PFSK-1 (cell line): Measurements from ENCODE around the gene ADAMTSL5.

Experiments
- POLR2AphosphoS5 ChIP-seq: IDR thresholded peaks from 2 replicates; pipeline ENCODE4 v1.6.1; 2012; ENCODE audit warnings: low read depth, mild to moderate bottlenecking, control low read depth, low read length, moderate library complexity
- TF ChIP-seq, protein P1 (sequence below), 2 experiments: IDR thresholded peaks; 2 replicates each; pipeline versions ENCODE4 v1.6.1 to v1.8.0; 2011 to 2012; ENCODE audit warnings: low read depth in 2 of 2, low read length in 2 of 2, control low read depth in 1 of 2, inconsistent platforms in 1 of 2, mild to moderate bottlenecking in 1 of 2, moderate library complexity in 1 of 2; ENCODE audit not compliant: insufficient read depth in 1 of 2

DNA sequence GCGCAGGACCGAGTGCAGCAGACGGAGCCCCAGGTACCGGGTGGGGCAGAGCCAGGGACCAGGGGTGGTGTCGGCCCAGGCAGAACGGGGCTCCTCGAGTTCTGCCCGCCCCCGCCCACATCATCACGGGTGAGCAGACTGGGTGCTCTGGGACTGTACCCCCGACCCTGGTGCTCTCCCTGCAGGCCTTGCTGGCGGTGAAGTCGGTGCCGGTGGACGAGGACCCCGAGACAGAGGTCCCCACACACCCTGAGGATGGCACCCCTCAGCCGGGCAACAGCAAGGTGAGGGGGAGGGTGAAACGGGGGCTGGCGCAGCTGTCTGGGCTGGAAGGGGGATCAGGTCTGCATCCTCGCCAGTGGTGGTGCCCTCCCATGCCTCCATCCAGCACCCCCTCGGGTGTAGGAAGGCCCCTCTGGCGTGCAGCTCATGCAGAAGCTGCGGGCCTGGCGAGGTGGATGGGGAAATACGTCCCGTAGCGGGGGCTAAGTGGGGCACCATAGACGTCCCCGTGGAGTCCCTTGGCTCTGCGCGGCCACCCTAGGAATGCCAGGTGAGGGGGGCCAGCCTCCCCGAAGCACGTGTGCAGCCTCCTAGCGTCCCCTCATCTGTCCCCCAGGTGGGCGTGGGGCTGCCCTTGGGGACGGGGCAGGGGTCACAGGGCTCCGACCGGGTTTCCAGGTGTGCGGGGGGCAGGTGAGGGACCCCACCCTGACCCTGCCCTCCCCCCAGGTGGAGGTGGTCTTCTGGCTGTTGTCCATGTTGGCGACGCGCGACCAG lies 56.5 kb downstream of the ADAMTSL5 start:
- TF ChIP-seq POLR2AphosphoS5, result no peak; the same call in 1 of the 2 replicates
- TF ChIP-seq, protein P1, sequence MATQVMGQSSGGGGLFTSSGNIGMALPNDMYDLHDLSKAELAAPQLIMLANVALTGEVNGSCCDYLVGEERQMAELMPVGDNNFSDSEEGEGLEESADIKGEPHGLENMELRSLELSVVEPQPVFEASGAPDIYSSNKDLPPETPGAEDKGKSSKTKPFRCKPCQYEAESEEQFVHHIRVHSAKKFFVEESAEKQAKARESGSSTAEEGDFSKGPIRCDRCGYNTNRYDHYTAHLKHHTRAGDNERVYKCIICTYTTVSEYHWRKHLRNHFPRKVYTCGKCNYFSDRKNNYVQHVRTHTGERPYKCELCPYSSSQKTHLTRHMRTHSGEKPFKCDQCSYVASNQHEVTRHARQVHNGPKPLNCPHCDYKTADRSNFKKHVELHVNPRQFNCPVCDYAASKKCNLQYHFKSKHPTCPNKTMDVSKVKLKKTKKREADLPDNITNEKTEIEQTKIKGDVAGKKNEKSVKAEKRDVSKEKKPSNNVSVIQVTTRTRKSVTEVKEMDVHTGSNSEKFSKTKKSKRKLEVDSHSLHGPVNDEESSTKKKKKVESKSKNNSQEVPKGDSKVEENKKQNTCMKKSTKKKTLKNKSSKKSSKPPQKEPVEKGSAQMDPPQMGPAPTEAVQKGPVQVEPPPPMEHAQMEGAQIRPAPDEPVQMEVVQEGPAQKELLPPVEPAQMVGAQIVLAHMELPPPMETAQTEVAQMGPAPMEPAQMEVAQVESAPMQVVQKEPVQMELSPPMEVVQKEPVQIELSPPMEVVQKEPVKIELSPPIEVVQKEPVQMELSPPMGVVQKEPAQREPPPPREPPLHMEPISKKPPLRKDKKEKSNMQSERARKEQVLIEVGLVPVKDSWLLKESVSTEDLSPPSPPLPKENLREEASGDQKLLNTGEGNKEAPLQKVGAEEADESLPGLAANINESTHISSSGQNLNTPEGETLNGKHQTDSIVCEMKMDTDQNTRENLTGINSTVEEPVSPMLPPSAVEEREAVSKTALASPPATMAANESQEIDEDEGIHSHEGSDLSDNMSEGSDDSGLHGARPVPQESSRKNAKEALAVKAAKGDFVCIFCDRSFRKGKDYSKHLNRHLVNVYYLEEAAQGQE (IDR thresholded peaks at IDR 0.05; ENCODE audit: insufficient read depth in 1 of 2, low read depth in 2 of 2, low read length in 2 of 2), result no peak
